Left renal cortex interstitium (tissue), 4 donors: Measurements from ENCODE around the gene PXK. TPM values are rescaled to one million over a fixed set of nuclear protein-coding genes. Genes with fewer than 3 reads are reported as not detected.
"Not testable (repeated sequence)": the region's sequence is repeated elsewhere in the genome, so short reads cannot be mapped to it uniquely, and the experiment has no call there.

Source experiments
- DNase-seq, 4 donors: peaks; one replicate each; pipeline ENCODE4 v3.0.0-alpha.2; 2013; ENCODE audit warnings: low read depth in 4 of 4, low spot score in 2 of 4, missing footprints in 1 of 4
- polyA plus RNA-seq, 4 donors: library from polyadenylated mRNA; unstranded; fragments of 120-200 nt; gene quantifications; one replicate each; pipeline ENCODE4 v1.2.1, GENCODE V29; 2013; ENCODE audit not compliant: insufficient read length in 4 of 4

Gene PXK
- 10 to 100 TPM; 21.8 to 33.0 (median 29.4) TPM for polyA plus RNA-seq

GRCh38 chr3:58332575-58333188 is at the start of gene PXK:
PXK (plus strand) TSS chr3:58332892; CDS start chr3:58332989, 97 bp downstream.
- peak; percentile 31 to 63 (median 58) for DNase-seq

- DNase-seq: no peak
Measured at GRCh38 chr3:58285334-58285733, 47.4 kb upstream of the PXK start.

DNA sequence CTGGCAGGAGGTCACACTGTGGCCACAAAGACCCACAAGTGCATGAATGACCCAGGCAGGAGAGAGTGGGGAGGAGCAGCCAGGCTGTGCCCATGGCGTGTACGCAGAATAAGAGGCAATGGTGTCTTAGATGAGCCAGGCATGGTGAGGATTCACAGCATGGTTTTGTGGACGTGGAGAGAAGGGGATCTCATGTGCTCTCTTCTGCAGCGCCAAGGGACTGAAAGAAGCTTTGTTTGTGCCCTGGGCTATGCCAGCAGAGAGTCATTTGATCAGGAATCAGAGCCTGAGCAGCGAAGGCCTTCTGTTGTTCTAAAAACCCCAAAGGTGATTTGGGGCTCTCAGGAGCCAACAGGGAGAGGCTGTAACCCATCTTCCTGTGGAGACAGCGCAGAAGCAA is 45.3 kb upstream of the PXK start:
- no peak for DNase-seq

DNA sequence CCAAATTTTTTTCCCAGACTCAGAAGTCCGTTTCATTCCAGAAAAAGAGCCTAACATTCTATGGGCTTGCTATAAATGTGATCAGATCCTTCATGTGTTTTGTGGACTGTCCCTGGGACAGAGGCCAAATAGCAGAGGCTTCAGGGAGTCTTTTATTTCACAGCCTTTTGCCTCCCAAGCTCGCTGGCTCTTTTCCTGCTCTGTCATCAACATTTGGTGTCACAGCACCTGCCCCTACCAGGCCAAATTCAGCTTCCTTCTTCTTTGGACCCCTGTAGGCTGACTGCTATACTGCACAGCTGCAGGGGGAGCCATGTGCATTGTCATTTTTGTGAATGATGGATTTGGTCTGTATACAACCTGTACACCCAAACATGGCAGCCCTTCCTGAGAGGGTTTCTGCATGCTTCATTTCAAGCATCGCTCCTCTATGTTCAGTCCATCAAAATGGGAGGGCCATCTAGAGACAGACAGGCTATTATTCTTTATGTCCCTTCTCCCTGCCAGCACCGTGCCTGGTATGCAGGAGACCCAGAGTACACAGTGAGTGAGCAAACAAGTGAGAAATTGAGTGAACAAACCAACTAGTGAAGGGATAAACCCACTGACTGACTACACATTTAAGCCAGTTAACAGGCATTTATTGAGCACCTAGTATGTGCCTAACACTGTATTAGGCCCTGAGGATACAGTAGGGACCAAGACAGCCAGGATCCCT is 44.5 kb upstream of the PXK start:
- no peak for DNase-seq

DNA sequence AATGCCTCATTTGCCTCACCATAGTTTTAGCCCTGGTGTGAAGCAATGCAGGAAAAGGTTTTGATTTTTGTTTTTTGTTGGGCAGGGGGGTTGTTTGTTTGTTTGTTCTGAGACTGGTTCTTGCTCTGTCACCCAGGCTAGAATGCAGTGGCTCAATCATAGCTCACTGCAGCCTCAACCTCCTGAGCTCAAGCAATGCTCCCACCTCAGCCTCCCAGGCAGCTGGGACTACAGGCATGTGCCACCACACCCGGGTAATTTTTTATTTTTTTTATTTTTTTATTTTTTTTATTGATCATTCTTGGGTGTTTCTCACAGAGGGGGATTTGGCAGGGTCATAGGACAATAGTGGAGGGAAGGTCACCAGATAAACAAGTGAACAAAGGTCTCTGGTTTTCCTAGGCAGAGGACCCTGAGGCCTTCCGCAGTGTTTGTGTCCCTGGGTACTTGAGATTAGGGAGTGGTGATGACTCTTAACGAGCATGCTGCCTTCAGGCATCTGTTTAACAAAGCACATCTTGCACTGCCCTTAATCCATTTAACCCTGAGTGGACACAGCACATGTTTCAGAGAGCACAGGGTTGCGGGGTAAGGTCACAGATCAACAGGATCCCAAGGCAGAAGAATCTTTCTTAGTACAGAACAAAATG is 43.6 kb upstream of the PXK start:
- not testable (repeated sequence) for DNase-seq

GRCh38 chr3:58290446-58290845 is 42.2 kb upstream of the PXK start:
- DNase-seq: not testable (repeated sequence)

DNA sequence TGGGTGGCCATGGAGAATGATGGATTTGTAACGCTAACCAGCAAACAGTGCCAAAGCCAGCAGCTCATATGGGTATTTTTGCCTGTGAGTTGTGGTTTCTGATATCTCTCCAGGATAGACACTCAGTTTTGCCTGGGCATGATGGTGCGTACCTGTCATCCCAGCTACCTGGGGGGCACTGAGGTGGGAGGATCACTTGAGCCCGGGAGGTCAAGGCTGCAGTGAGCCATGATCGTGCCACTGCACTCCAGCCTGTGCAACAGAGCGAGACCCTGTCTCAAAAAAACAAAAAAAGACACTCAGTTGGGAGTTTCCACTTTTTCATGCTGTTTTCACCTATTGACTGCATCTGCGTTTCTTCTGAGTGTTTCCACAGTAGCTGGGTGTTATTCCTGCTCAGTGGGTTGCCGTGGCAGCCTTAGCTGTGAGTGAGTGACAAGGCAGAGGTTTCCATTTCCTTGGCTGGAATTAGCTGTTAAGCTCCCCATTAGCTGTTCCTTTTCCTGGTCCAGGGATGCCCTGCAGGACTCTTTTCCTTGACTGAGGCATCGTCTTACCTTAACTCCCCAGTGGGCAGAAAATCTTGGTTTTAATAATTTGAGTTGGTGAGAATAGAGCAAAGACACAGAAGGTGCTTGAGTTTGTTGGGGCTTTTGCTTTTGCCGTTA is 40.9 kb upstream of the PXK start:
- DNase-seq: no peak

GRCh38 chr3:58292866-58293265 is 39.8 kb upstream of the PXK start:
- no peak for DNase-seq

- DNase-seq: no peak
Measured at GRCh38 chr3:58293516-58293915, 39.2 kb upstream of the PXK start.

DNA sequence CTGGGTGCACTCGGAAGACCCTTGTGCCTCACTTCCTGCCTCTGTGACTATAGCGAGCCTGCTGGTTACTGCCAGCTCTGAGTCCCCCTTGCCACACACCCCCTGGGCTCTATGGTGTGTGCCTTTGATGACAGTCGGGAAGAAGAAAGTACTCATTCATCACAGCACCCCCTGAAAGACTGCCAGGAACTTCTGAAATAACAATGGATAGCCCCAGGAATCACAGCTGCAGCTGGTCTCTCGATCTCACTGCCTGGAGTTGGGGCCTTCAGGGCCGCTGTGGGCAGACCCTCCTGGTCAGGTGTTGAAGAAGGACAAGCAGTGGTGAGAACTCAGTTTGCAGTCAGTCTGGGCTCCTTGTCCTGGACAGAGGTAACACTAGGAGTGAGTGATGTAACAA is 36.4 kb upstream of the PXK start:
- DNase-seq: no peak

GRCh38 chr3:58296843-58297242 is 35.8 kb upstream of the PXK start:
- DNase-seq: no peak

GRCh38 chr3:58298190-58298589 is 34.5 kb upstream of the PXK start:
- no peak for DNase-seq

- DNase-seq: no peak
Measured at GRCh38 chr3:58299075-58299474, 33.6 kb upstream of the PXK start.

- peak in 1 of 4 donors; percentile 25 for DNase-seq
Measured at GRCh38 chr3:58299839-58300516, 32.7 kb upstream of the PXK start.

DNA sequence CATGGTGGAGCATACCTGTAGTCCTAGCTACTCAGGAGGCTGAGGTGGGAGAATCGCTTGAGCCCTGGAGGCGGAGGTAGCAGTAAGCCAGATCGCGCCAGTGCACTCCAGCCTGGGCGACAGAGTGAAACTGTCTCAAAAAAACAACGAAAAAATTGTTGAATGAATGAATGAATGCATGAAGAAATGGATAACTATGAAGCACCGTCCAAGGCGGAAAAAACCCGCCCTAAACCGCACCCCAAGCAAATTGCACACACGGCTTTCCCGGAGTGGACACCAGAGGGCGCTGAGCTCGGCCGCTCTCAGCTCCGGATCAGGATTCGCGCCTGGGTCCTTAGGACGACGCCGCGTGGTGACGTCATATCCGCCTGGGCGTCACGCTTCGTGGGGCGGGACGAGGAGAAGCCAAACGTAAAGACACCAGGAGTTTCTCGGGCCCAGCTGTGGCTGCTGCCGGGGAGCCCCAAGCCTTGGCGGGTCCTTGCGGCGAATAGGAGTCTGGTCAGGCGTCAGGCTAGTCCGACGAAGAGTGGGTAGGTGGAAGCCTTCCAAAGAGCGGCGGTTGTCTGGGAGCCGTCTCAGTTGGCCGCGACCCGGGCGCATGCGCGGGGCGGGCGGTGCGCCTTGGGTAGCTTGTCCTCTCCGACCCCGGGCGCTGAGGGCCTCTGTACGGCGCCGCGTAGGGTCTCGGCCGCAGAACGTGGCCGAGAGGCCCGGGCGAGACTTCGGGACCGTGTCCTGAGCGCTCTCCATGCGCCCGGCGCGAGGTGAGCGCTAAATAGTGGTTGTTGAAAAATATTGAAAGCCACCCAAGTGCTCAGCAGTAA is 26.6 kb upstream of the PXK start, which contains the start of the genes HTD2 and RPP14:
Gene HTD2, plus strand, starts transcription at position 639 of the 830 bp plus-strand sequence. CDS start 11,094 bp downstream, outside the sequence.
Gene RPP14, plus strand, starts transcription at position 364 of the 830 bp plus-strand sequence. CDS start 4,085 bp downstream, outside the sequence.
- DNase-seq: peak; percentile 97 to 98 (median 98)

GRCh38 chr3:58307639-58308215 is 25.0 kb upstream of the PXK start:
- DNase-seq: no peak

DNA sequence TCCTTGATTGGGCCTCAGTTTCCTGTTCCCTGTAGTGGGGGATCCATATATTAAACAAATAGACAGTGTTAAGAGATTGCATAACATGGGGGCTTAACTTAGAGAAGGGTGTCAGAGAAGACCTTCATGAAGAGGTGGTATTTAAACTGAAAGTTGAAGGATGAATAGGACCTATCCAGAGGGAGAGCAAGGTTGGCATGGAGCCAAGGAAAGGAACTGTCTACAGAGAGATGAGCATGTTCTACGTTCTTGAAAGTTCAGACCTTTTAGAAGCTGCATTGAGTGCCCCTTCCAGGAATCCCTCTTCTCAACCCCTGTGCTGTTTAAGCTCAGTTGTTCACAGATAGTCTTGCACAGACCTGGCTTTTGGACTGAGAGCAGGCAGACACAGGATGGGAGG is 24.0 kb upstream of the PXK start:
- DNase-seq: no peak

DNA sequence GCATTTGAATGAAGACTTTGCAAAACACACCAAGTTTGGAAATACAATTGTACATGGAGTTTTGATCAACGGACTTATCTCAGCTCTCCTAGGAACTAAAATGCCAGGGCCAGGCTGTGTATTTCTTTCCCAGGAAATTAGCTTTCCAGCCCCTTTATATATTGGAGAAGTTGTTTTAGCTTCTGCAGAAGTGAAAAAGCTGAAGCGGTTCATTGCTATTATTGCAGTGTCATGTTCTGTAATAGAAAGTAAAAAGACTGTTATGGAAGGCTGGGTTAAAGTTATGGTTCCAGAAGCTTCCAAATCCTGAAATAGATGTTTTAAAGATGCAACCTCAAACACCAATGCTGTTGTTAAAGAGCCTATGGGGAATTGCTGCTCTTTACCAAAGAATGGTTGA is 14.9 kb upstream of the PXK start:
- no peak for DNase-seq

GRCh38 chr3:58321791-58322190 is 10.9 kb upstream of the PXK start:
- DNase-seq: no peak
